ENCODE data around the gene GLYAT. TPM values are rescaled to one million over a fixed set of nuclear protein-coding genes. Genes with fewer than 3 reads are reported as not detected.
A peak's percentile ranks its signal among the peaks of the same experiment; 100 is the strongest.

GLYAT gene
- total RNA-seq, 1 experiment from 2014 or later: not detected

- TF ChIP-seq, protein P1, sequence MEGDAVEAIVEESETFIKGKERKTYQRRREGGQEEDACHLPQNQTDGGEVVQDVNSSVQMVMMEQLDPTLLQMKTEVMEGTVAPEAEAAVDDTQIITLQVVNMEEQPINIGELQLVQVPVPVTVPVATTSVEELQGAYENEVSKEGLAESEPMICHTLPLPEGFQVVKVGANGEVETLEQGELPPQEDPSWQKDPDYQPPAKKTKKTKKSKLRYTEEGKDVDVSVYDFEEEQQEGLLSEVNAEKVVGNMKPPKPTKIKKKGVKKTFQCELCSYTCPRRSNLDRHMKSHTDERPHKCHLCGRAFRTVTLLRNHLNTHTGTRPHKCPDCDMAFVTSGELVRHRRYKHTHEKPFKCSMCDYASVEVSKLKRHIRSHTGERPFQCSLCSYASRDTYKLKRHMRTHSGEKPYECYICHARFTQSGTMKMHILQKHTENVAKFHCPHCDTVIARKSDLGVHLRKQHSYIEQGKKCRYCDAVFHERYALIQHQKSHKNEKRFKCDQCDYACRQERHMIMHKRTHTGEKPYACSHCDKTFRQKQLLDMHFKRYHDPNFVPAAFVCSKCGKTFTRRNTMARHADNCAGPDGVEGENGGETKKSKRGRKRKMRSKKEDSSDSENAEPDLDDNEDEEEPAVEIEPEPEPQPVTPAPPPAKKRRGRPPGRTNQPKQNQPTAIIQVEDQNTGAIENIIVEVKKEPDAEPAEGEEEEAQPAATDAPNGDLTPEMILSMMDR (IDR thresholded peaks at IDR 0.05 in 2 of 3, conservative IDR thresholded peaks at IDR 0.05 in 1 of 3; ENCODE audit: borderline replicate concordance in 1 of 3, insufficient read depth in 1 of 3, low read depth in 2 of 3, low read length in 2 of 3): no peak
- no peak for TF ChIP-seq ATF3 (IDR thresholded peaks at IDR 0.05)
- TF ChIP-seq EZH2phosphoT487 (IDR thresholded peaks at IDR 0.05; ENCODE audit: borderline replicate concordance): no peak
- peak; percentile 58 for TF ChIP-seq FOSL1 (IDR thresholded peaks at IDR 0.05; ENCODE audit: low read depth)
These were observed 39.1 kb upstream of the GLYAT start (continued) for GRCh38 chr11:58770627-58771457.

GRCh38 chr11:58770166-58770565 lies 38.4 kb upstream of the GLYAT start:
- peaks cover 7 to 22% of the 10 kb centered on the region in 2 experiments for H3K4me1 ChIP-seq (ENCODE audit: control insufficient read depth in 1 of 2, insufficient read depth in 2 of 2, low read length in 2 of 2)
- ChIA-PET POLR2A (no interaction called here), CTCF (no interaction called here), RAD21 (ENCODE audit: low non-redundant PET in 1 of 2, low total read pairs in 2 of 2, uncharacterized antibody in 2 of 2, unreplicated experiment in 2 of 2) (no interaction called here)
- intact Hi-C loops (cut with micrococcal nuclease): no loop called here
- no peaks in the 10 kb centered on the region for H3K79me2 ChIP-seq (ENCODE audit: insufficient read depth, low read length)
- no peaks in the 10 kb centered on the region for H3K9me2 ChIP-seq (ENCODE audit: insufficient read depth)
- no peaks in the 10 kb centered on the region for H3K36me3 ChIP-seq (ENCODE audit: control insufficient read depth in 1 of 2, insufficient read depth in 2 of 2, low read length in 2 of 2)
- DNase-seq (ENCODE audit: low read depth, low spot score) (no peak), ATAC-seq (no peak)
- BruUV-seq (replicated peaks): no TSS peak
- no peak overlapping the region for H3K4me3 ChIP-seq (replicated peaks in 1 of 2; ENCODE audit: low read depth in 1 of 2, low read length in 2 of 2)
- H3K9me3 ChIP-seq (ENCODE audit: control insufficient read depth in 1 of 2, insufficient read depth in 1 of 2, low read depth in 1 of 2, low read length in 2 of 2): no peaks in the 10 kb centered on the region
- peak overlapping the region; percentile 60 for H3K4me2 ChIP-seq (ENCODE audit: low read length)
- no peak overlapping the region for H3K9ac ChIP-seq (ENCODE audit: low read length)
- no peak overlapping the region for H3K27ac ChIP-seq (ENCODE audit: low read depth, low read length)
- H2AFZ ChIP-seq (ENCODE audit: low read depth, low read length, poor library complexity, severe bottlenecking): no peak overlapping the region
- H3K27me3 ChIP-seq (ENCODE audit: insufficient read depth, low read length): no peaks in the 10 kb centered on the region
- no peak for TF ChIP-seq CBX3 (IDR thresholded peaks at IDR 0.05; ENCODE audit: low read depth)
- TF ChIP-seq ATF3 (IDR thresholded peaks at IDR 0.05): no peak
- H4K20me1 ChIP-seq (ENCODE audit: insufficient read depth): no peaks in the 10 kb centered on the region

Data from HCT116 (cell line).